ENCODE measurements around the gene ZNF385B. TPM values are rescaled to one million over a fixed set of nuclear protein-coding genes. Genes with fewer than 3 reads are reported as not detected.

ZNF385B gene
- total and polyA plus RNA-seq, 8 donors, result 1.8 to 41.4 (median 3.5) TPM; not detected in 1

- WGBS, 5 donors, result 74 to 93% (median 82%) methylated on average over 4 of the region's 4 CpGs
- Histone ChIP-seq H3K27ac (no peak overlapping the region), H3K27me3 (no peaks in the 10 kb centered on the region), H3K4me3 (no peak overlapping the region), H3K36me3 (no peaks in the 10 kb centered on the region), H3K4me1 (no peaks in the 10 kb centered on the region), H3K9me3 (no peaks in the 10 kb centered on the region)
- DNase-seq, result no peak
- TF ChIP-seq EP300 (IDR thresholded peaks at IDR 0.05) (no peak), CTCF (IDR thresholded peaks at IDR 0.05) (no peak), POLR2AphosphoS5 (IDR thresholded peaks at IDR 0.05) (no peak), POLR2A (IDR thresholded peaks at IDR 0.05) (no peak)
- intact Hi-C loops (cut with DNase I; ENCODE audit: low total_unique reads), result no loop called here
Measured at GRCh38 chr2:179613701-179614100, 247.7 kb downstream of the ZNF385B start.

GRCh38 chr2:179613299-179613651, 248.1 kb downstream of the ZNF385B start:
- WGBS, 5 donors, result 73 to 100% (median 95%) methylated on average over 2 of the region's 2 CpGs
- TF ChIP-seq POLR2A (IDR thresholded peaks at IDR 0.05) (no peak), EP300 (IDR thresholded peaks at IDR 0.05) (no peak), POLR2AphosphoS5 (IDR thresholded peaks at IDR 0.05) (no peak), CTCF (IDR thresholded peaks at IDR 0.05) (no peak)

DNA sequence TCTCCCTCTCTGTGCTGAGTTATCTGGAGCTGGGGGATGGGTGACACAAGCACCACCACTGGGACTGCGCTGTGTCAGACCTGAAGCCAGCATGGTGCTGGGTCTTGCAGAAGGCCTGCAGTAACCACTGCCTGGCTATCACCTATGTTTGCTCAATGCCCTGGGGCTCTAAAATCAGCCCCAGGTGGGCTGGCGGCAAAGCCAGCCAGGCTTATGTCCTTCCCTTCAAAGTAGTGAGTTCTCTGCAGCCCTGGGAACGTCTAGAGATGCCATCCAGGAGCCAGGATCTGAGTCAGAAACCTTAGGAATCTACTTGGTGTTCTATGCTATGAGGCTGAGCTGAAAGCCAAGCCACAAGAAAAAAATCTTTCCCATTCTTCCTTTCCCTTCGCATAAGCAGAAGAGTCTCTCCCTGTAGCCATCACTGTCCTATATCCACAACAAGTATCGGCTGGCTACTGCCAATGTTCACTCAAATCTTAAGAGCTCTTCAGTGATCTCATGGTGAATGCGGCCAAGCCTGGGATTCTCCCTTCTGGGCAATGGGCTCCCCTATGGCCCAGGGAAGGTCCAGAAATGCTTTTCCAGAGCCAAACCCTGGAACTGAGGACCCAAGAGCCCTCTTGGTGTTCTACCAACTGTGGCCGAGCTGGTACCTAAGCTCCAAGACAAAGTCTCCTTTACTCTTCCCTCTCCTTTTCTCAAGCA, 248.7 kb downstream of the ZNF385B start:
- WGBS, 5 donors, result 77 to 88% (median 82%) methylated on average over 7 of the region's 7 CpGs
- no peaks in the 10 kb centered on the region for H3K27me3 ChIP-seq
- intact Hi-C loops (cut with DNase I; ENCODE audit: low total_unique reads), result no loop called here
- no peaks in the 10 kb centered on the region for H3K9me3 ChIP-seq
- H3K27ac ChIP-seq, result no peak overlapping the region
- H3K36me3 ChIP-seq, result no peaks in the 10 kb centered on the region
- no peaks in the 10 kb centered on the region for H3K4me1 ChIP-seq
- TF ChIP-seq CTCF (IDR thresholded peaks at IDR 0.05), result no peak
- no peak for TF ChIP-seq POLR2AphosphoS5 (IDR thresholded peaks at IDR 0.05)
- TF ChIP-seq EP300 (IDR thresholded peaks at IDR 0.05), result no peak
- no peak for TF ChIP-seq POLR2A (IDR thresholded peaks at IDR 0.05)
- H3K4me3 ChIP-seq, result no peak overlapping the region
- DNase-seq, result no peak

More at GRCh38 chr2:179613299-179613651, 248.1 kb downstream of the ZNF385B start:
- no peaks in the 10 kb centered on the region for H3K27me3 ChIP-seq
- H3K36me3 ChIP-seq, result no peaks in the 10 kb centered on the region
- intact Hi-C loops (cut with DNase I; ENCODE audit: low total_unique reads), result no loop called here
- no peak for DNase-seq
- H3K4me3 ChIP-seq, result no peak overlapping the region
- H3K4me1 ChIP-seq, result no peaks in the 10 kb centered on the region
- H3K9me3 ChIP-seq, result no peaks in the 10 kb centered on the region
- H3K27ac ChIP-seq, result no peak overlapping the region

DNA sequence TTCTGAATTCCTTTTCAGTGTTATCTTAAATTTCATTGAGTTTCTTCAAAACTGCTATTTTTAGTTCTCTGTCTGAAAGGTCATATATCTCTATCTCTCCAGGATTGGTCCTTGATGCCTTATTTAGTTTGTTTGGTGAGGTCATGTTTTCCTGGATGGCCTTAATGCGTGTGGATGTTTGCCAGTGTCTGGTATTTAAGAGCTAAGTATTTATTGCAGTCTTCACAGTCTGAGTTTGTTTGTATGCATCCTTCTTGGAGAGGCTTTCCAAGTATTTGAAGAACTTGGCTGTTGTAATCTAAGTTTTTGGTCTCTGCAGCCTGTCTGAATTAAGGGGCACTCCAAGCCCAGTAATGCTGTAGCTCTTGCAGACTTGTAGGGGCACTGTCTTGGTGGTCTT, 249.3 kb downstream of the ZNF385B start:
- Histone ChIP-seq H3K27ac (no peak overlapping the region), H3K9me3 (no peaks in the 10 kb centered on the region), H3K36me3 (no peaks in the 10 kb centered on the region), H3K4me1 (no peaks in the 10 kb centered on the region), H3K27me3 (no peaks in the 10 kb centered on the region), H3K4me3 (no peak overlapping the region)
- intact Hi-C loops (cut with DNase I; ENCODE audit: low total_unique reads), result no loop called here
- DNase-seq, result peak in 1 of 2 donors; percentile 47
- WGBS, 5 donors, result 21 to 61% (median 37%) methylated on average over 1 of the region's 1 CpG
- TF ChIP-seq CTCF (IDR thresholded peaks at IDR 0.05) (no peak), POLR2AphosphoS5 (IDR thresholded peaks at IDR 0.05) (no peak), POLR2A (IDR thresholded peaks at IDR 0.05) (no peak), EP300 (IDR thresholded peaks at IDR 0.05) (no peak)

Measured in stomach (tissue), 9 donors.